GM23338 (cell line): ENCODE data around the gene PDK3. TPM values are rescaled to one million over a fixed set of nuclear protein-coding genes. Genes with fewer than 3 reads are reported as not detected.

Experiments
- ATAC-seq: fragments of 200-7000 bp; cut with Tn5 transposase; 3 replicates; pipeline ENCODE4 v1.9.1; 2020
- DNase-seq: peaks from one replicate; pipeline ENCODE4 v3.0.0-alpha.2; 2015; ENCODE audit warnings: low spot score
- H2AFZ ChIP-seq: fragments of 200-600 bp; sonication (generic); 2 replicates; pipeline ENCODE4 v1.8.0; 2016; ENCODE audit warnings: antibody characterized with exemption, mild to moderate bottlenecking, moderate library complexity
- H3F3A ChIP-seq: fragments of 200-600 bp; sonication (generic); replicated peaks from 2 replicates; pipeline ENCODE4 v1.8.0; 2017; ENCODE audit warnings: antibody characterized with exemption, mixed run types, low read depth
- H3K27ac ChIP-seq: fragments of 200-600 bp; sonication (generic); 2 replicates; pipeline ENCODE4 v1.6.1; 2016; ENCODE audit warnings: low read depth
- H3K27me3 ChIP-seq: fragments of 200-600 bp; sonication (generic); 2 replicates; pipeline ENCODE4 v1.8.0; 2016; ENCODE audit warnings: mild to moderate bottlenecking, mixed run types, moderate library complexity; ENCODE audit not compliant: insufficient read depth
- H3K36me3 ChIP-seq: fragments of 200-600 bp; sonication (generic); 2 replicates; pipeline ENCODE4 v1.8.0; 2016; ENCODE audit warnings: mild to moderate bottlenecking; ENCODE audit not compliant: insufficient read depth
- H3K4me1 ChIP-seq: fragments of 200-600 bp; sonication (generic); 2 replicates; pipeline ENCODE4 v1.8.0; 2016; ENCODE audit warnings: mild to moderate bottlenecking, moderate library complexity; ENCODE audit not compliant: insufficient read depth
- H3K4me2 ChIP-seq: fragments of 200-600 bp; sonication (generic); 2 replicates; pipeline ENCODE4 v1.7.1; 2017; ENCODE audit warnings: mixed run types
- H3K4me3 ChIP-seq: fragments of 200-600 bp; sonication (generic); 2 replicates; pipeline ENCODE4 v1.6.1; 2016; ENCODE audit warnings: mixed run types
- H3K79me2 ChIP-seq: fragments of 200-600 bp; sonication (generic); replicated peaks from 2 replicates; pipeline ENCODE4 v1.8.0; 2017; ENCODE audit warnings: mild to moderate bottlenecking; ENCODE audit not compliant: insufficient read depth
- H3K9me2 ChIP-seq: fragments of 200-600 bp; sonication (generic); 2 replicates; pipeline ENCODE4 v1.8.0; 2017; ENCODE audit not compliant: insufficient read depth
- H4K20me1 ChIP-seq: fragments of 200-600 bp; sonication (generic); replicated peaks from 2 replicates; pipeline ENCODE4 v1.8.0; 2017; ENCODE audit warnings: mild to moderate bottlenecking; ENCODE audit not compliant: insufficient read depth
- H3K27ac Mint-ChIP-seq: 2 replicates; pipeline ENCODE4 v1.8.0; 2020; ENCODE audit warnings: inconsistent platforms, mild to moderate bottlenecking, moderate library complexity, mixed read lengths
- H3K27me3 Mint-ChIP-seq: 3 replicates; pipeline ENCODE4 v1.8.0; 2022; ENCODE audit warnings: low read depth, mild to moderate bottlenecking, moderate library complexity, mixed read lengths, inconsistent platforms; ENCODE audit not compliant: insufficient read depth, poor library complexity
- H3K36me3 Mint-ChIP-seq: 3 replicates; pipeline ENCODE4 v1.8.0; 2021; ENCODE audit warnings: low read depth, mild to moderate bottlenecking, inconsistent platforms, moderate library complexity, mixed read lengths
- H3K4me1 Mint-ChIP-seq: 3 replicates; pipeline ENCODE4 v1.8.0; 2020; ENCODE audit warnings: mild to moderate bottlenecking, inconsistent platforms, mixed read lengths
- H3K4me3 Mint-ChIP-seq: 3 replicates; pipeline ENCODE4 v1.8.0; 2021; ENCODE audit warnings: moderate library complexity, mild to moderate bottlenecking, inconsistent platforms, mixed read lengths
- H3K9me3 Mint-ChIP-seq: 3 replicates; pipeline ENCODE4 v1.8.0; 2020; ENCODE audit warnings: moderate library complexity, mild to moderate bottlenecking, inconsistent platforms, mixed read lengths
- EZH2phosphoT487 ChIP-seq: fragments of 200-600 bp; sonication (generic); IDR thresholded peaks from one replicate; pipeline ENCODE4 v1.8.1; 2018; ENCODE audit warnings: antibody characterized with exemption; ENCODE audit not compliant: unreplicated experiment
- STAT1 ChIP-seq: IDR thresholded peaks from one replicate; pipeline ENCODE4 v1.6.1; 2016; ENCODE audit warnings: antibody characterized with exemption; ENCODE audit not compliant: unreplicated experiment
- polyA plus RNA-seq: library from polyadenylated mRNA; unstranded; fragments of >200 nt; fragmentation: Nextera tagmentation; extraction: Ambion mirVana; gene quantifications from 2 replicates; pipeline ENCODE4 v1.2.1, GENCODE V29; 2016
- total RNA-seq: library from RNA; depleted of rRNA; stranded (reverse); fragments of >200 nt; shearing (Covaris generic); gene quantifications from 2 replicates; pipeline ENCODE4 v1.2.3, GENCODE V29; 2014
- TF ChIP-seq, protein P1 (sequence below): fragments of 250-450 bp; sonication (Bioruptor Pico); IDR thresholded peaks from 2 replicates; pipeline ENCODE4 v1.5.0; 2020; ENCODE audit warnings: mild to moderate bottlenecking, moderate library complexity
- TF ChIP-seq, protein P2 (sequence below), 2 experiments: fragments of 200-600 bp in 1 of 2; sonication (generic) in 1 of 2; conservative IDR thresholded peaks; 2 replicates each; pipeline versions ENCODE4 v1.5.1 to v1.6.1; 2016 to 2017; ENCODE audit warnings: antibody characterized with exemption in 2 of 2, low read depth in 2 of 2, mild to moderate bottlenecking in 2 of 2, moderate library complexity in 1 of 2

PDK3 gene
- total and polyA plus RNA-seq, 2 experiments from 2014 or later: 35.7 to 51.2 TPM

DNA sequence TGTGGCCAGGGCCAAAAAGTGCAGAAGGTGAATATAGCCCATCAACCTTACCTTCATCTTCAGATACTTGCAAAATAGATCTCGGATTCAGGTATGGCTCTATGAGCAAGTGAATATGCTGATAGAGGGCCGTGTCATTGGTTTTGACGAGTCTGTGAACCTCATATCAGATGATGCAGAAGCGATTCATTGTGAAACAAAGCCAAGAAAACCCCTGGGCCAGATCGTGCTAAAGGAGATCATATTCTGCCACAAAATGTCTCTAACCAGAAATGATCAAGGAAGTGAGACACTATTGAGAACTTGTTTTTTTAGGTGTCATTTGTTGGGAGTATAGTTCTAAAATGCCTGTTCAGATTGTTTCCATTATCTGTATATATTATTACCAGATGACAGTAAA, 48.3 kb downstream of the PDK3 start (continued):
- TF ChIP-seq, protein P1, sequence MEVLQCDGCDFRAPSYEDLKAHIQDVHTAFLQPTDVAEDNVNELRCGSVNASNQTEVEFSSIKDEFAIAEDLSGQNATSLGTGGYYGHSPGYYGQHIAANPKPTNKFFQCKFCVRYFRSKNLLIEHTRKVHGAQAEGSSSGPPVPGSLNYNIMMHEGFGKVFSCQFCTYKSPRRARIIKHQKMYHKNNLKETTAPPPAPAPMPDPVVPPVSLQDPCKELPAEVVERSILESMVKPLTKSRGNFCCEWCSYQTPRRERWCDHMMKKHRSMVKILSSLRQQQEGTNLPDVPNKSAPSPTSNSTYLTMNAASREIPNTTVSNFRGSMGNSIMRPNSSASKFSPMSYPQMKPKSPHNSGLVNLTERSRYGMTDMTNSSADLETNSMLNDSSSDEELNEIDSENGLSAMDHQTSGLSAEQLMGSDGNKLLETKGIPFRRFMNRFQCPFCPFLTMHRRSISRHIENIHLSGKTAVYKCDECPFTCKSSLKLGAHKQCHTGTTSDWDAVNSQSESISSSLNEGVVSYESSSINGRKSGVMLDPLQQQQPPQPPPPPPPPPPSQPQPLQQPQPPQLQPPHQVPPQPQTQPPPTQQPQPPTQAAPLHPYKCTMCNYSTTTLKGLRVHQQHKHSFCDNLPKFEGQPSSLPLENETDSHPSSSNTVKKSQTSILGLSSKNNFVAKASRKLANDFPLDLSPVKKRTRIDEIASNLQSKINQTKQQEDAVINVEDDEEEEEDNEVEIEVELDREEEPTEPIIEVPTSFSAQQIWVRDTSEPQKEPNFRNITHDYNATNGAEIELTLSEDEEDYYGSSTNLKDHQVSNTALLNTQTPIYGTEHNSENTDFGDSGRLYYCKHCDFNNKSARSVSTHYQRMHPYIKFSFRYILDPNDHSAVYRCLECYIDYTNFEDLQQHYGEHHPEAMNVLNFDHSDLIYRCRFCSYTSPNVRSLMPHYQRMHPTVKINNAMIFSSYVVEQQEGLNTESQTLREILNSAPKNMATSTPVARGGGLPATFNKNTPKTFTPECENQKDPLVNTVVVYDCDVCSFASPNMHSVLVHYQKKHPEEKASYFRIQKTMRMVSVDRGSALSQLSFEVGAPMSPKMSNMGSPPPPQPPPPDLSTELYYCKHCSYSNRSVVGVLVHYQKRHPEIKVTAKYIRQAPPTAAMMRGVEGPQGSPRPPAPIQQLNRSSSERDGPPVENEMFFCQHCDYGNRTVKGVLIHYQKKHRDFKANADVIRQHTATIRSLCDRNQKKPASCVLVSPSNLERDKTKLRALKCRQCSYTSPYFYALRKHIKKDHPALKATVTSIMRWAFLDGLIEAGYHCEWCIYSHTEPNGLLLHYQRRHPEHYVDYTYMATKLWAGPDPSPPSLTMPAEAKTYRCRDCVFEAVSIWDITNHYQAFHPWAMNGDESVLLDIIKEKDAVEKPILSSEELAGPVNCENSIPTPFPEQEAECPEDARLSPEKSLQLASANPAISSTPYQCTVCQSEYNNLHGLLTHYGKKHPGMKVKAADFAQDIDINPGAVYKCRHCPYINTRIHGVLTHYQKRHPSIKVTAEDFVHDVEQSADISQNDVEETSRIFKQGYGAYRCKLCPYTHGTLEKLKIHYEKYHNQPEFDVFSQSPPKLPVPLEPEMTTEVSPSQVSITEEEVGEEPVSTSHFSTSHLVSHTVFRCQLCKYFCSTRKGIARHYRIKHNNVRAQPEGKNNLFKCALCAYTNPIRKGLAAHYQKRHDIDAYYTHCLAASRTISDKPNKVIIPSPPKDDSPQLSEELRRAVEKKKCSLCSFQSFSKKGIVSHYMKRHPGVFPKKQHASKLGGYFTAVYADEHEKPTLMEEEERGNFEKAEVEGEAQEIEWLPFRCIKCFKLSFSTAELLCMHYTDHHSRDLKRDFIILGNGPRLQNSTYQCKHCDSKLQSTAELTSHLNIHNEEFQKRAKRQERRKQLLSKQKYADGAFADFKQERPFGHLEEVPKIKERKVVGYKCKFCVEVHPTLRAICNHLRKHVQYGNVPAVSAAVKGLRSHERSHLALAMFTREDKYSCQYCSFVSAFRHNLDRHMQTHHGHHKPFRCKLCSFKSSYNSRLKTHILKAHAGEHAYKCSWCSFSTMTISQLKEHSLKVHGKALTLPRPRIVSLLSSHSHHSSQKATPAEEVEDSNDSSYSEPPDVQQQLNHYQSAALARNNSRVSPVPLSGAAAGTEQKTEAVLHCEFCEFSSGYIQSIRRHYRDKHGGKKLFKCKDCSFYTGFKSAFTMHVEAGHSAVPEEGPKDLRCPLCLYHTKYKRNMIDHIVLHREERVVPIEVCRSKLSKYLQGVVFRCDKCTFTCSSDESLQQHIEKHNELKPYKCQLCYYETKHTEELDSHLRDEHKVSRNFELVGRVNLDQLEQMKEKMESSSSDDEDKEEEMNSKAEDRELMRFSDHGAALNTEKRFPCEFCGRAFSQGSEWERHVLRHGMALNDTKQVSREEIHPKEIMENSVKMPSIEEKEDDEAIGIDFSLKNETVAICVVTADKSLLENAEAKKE: no peak
- TF ChIP-seq EZH2phosphoT487 (no peak), STAT1 (no peak)

DNA sequence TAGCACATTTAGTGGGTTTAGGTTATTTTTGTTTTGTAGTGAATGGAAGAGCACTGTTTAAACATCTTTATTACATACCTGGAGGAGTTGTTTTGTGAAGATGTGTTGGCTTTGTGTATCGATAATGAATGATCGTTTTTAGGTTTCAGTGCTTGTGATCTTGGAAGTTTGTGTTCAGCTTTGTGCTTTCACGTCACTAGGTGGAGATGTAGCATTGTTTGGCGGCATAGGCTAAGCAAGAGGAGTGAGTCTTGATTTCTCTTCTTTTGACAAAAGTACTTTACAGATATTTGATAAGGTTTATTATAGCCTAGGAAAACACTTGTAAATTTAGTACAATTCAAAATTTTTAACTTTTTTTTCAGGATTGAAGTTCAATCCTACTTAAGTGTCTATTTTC, 50.4 kb downstream of the PDK3 start:
- Mint-ChIP-seq H3K36me3 (peaks cover 3% of the 10 kb centered on the region; the same call in 2 of the 3 replicates), H3K9me3 (no peaks in the 10 kb centered on the region), H3K4me3 (no peak overlapping the region), H3K27me3 (peaks cover 2% of the 10 kb centered on the region), H3K4me1 (peaks cover 5% of the 10 kb centered on the region; the same call in 2 of the 3 replicates), H3K27ac (no peak overlapping the region)
- no peaks in the 10 kb centered on the region for H3K36me3 ChIP-seq
- H2AFZ ChIP-seq: no peak overlapping the region
- TF ChIP-seq, protein P2, sequence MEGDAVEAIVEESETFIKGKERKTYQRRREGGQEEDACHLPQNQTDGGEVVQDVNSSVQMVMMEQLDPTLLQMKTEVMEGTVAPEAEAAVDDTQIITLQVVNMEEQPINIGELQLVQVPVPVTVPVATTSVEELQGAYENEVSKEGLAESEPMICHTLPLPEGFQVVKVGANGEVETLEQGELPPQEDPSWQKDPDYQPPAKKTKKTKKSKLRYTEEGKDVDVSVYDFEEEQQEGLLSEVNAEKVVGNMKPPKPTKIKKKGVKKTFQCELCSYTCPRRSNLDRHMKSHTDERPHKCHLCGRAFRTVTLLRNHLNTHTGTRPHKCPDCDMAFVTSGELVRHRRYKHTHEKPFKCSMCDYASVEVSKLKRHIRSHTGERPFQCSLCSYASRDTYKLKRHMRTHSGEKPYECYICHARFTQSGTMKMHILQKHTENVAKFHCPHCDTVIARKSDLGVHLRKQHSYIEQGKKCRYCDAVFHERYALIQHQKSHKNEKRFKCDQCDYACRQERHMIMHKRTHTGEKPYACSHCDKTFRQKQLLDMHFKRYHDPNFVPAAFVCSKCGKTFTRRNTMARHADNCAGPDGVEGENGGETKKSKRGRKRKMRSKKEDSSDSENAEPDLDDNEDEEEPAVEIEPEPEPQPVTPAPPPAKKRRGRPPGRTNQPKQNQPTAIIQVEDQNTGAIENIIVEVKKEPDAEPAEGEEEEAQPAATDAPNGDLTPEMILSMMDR (conservative IDR thresholded peaks at IDR 0.05; ENCODE audit: low read depth in 2 of 2): peak; percentile 44 to 74
- TF ChIP-seq EZH2phosphoT487: no peak
- H3K27me3 ChIP-seq: no peaks in the 10 kb centered on the region
- H3K9me2 ChIP-seq: no peaks in the 10 kb centered on the region
- H4K20me1 ChIP-seq: no peaks in the 10 kb centered on the region
- H3K27ac ChIP-seq: no peak overlapping the region
- H3F3A ChIP-seq: no peaks in the 10 kb centered on the region
- no peak for ATAC-seq
- H3K79me2 ChIP-seq: no peaks in the 10 kb centered on the region
- no peak overlapping the region for H3K4me3 ChIP-seq
- no peaks in the 10 kb centered on the region for H3K4me1 ChIP-seq
- no peak overlapping the region for H3K4me2 ChIP-seq
- peak; percentile 34 for DNase-seq
